ENCODE results near the gene TULP3.

The TULP3 gene

GRCh38 chr12:2892246-2892645 is 1.6 kb downstream of the TULP3 start:
- DNase-seq (ENCODE audit: insufficient read length, low spot score) (no peak), FAIRE-seq (no peak)
- no peak for TF ChIP-seq CTCF (IDR thresholded peaks at IDR 0.05; ENCODE audit: insufficient read depth, missing control alignments)

GRCh38 chr12:2893007-2893406 is 2.3 kb downstream of the TULP3 start:
- DNase-seq (ENCODE audit: insufficient read length, low spot score): no peak
- TF ChIP-seq CTCF (IDR thresholded peaks at IDR 0.05; ENCODE audit: insufficient read depth, missing control alignments): no peak
- no peak for FAIRE-seq

GRCh38 chr12:2895051-2895451 is 4.4 kb downstream of the TULP3 start:
- TF ChIP-seq CTCF (IDR thresholded peaks at IDR 0.05; ENCODE audit: insufficient read depth, missing control alignments): no peak
- DNase-seq (ENCODE audit: insufficient read length, low spot score) (no peak), FAIRE-seq (no peak)

GRCh38 chr12:2895511-2895910 is 4.8 kb downstream of the TULP3 start:
- no peak for TF ChIP-seq CTCF (IDR thresholded peaks at IDR 0.05; ENCODE audit: insufficient read depth, missing control alignments)
- DNase-seq (ENCODE audit: insufficient read length, low spot score) (no peak), FAIRE-seq (no peak)

- DNase-seq (ENCODE audit: insufficient read length, low spot score): no peak
- TF ChIP-seq CTCF (IDR thresholded peaks at IDR 0.05; ENCODE audit: insufficient read depth, missing control alignments): no peak
- no peak for FAIRE-seq
Observed at GRCh38 chr12:2897418-2897817, 6.7 kb downstream of the TULP3 start.

- DNase-seq (ENCODE audit: insufficient read length, low spot score) (no peak), FAIRE-seq (no peak)
- no peak for TF ChIP-seq CTCF (IDR thresholded peaks at IDR 0.05; ENCODE audit: insufficient read depth, missing control alignments)
Observed at GRCh38 chr12:2900642-2901041, 10.0 kb downstream of the TULP3 start.

GRCh38 chr12:2902272-2902880 is 11.7 kb downstream of the TULP3 start:
- DNase-seq (ENCODE audit: insufficient read length, low spot score) (no peak), FAIRE-seq (no peak)
- TF ChIP-seq CTCF (IDR thresholded peaks at IDR 0.05; ENCODE audit: insufficient read depth, missing control alignments): no peak

All from D721Med (cell line).